UCSD-AML1 (cell line): ENCODE results near the gene PTGIS.
"Not testable (repeated sequence)": the region's sequence is repeated elsewhere in the genome, so short reads cannot be mapped to it uniquely, and the experiment has no call there.

Experiments
- DNase-seq: peaks from one replicate; lab custom pipeline; 2025; ENCODE audit not compliant: unreplicated experiment; lab: John Stamatoyannopoulos, UW

The PTGIS gene

GRCh38 chr20:49579874-49580812 lies 12.2 kb upstream of the PTGIS start:
- no peak for DNase-seq

GRCh38 chr20:49579195-49579594 lies 11.3 kb upstream of the PTGIS start:
- no peak for DNase-seq

- DNase-seq = no peak
Observed at GRCh38 chr20:49578436-49578835, 10.5 kb upstream of the PTGIS start.

- no peak for DNase-seq
Observed at GRCh38 chr20:49575551-49576060, 7.7 kb upstream of the PTGIS start.

- DNase-seq = no peak
Observed at GRCh38 chr20:49573900-49574416, 6.0 kb upstream of the PTGIS start.

- no peak for DNase-seq
Observed at GRCh38 chr20:49572857-49573256, 4.9 kb upstream of the PTGIS start.

GRCh38 chr20:49571553-49571835 lies 3.6 kb upstream of the PTGIS start:
- DNase-seq = no peak

- DNase-seq = no peak
Observed at GRCh38 chr20:49570828-49571552, 3.1 kb upstream of the PTGIS start.

- no peak for DNase-seq
Observed at GRCh38 chr20:49570161-49570827, 2.4 kb upstream of the PTGIS start.

GRCh38 chr20:49569411-49570115 lies 1.6 kb upstream of the PTGIS start:
- DNase-seq = no peak

GRCh38 chr20:49568278-49569151 lies 578 bp upstream of the PTGIS start:
- no peak for DNase-seq

- no peak for DNase-seq
Observed at GRCh38 chr20:49566401-49567364, 1.3 kb downstream of the PTGIS start.

- DNase-seq = not testable (repeated sequence)
Observed at GRCh38 chr20:49564991-49565390, 2.9 kb downstream of the PTGIS start.

- DNase-seq = no peak
Observed at GRCh38 chr20:49563015-49563980, 4.6 kb downstream of the PTGIS start.

GRCh38 chr20:49562311-49563014 lies 5.5 kb downstream of the PTGIS start:
- DNase-seq = no peak

GRCh38 chr20:49561806-49562205 lies 6.1 kb downstream of the PTGIS start:
- no peak for DNase-seq

GRCh38 chr20:49561256-49561655 lies 6.7 kb downstream of the PTGIS start:
- no peak for DNase-seq
